GM18519 (cell line): ENCODE measurements around the gene DBNDD1.
"Not testable (repeated sequence)": the region's sequence is repeated elsewhere in the genome, so short reads cannot be mapped to it uniquely, and the experiment has no call there.

Experiments
- ATAC-seq: cut with Tn5 transposase; IDR thresholded peaks from one replicate; pipeline ENCODE4 v1.9.1; 2021; ENCODE audit warnings: mild to moderate bottlenecking, moderate library complexity; ENCODE audit not compliant: unreplicated experiment, low FRiP score

DBNDD1 gene

DNA sequence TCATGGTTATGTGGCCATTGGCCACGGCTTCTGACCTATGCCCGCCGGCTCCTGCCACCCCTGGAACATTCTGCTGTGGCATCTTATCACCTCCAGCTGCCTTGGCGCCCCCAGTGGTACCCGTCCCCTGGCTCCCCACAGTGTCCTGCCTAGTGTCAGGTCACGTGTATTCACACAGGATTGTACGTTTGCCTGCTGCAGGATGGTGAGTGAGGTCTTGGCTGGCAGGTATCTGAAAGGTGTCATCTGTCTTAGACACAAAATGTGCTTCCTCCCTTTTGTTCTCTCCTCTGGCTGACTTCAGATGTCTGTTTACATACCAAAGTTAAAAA is 24.9 kb downstream of the DBNDD1 start:
- no peak for ATAC-seq

DNA sequence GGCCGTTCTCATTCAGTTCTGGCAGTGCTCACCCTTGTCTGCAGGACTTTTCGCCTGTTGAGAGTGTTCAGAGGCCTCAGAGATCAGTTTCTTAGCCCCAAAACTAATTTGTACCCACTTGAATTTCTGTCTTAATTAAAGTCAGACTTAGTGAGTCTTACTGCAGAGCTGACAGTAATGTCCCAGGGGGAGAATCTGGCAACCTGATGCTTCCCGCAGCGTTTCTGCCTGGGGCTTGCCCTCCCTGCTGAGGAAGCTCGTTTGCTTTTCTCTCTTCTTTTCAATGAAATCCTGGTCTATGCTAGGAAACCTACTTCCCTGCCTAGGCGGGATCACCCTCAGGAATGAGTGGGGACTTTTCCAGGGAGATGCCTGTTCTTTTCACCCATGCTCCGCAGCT is 25.3 kb downstream of the DBNDD1 start:
- no peak for ATAC-seq

DNA sequence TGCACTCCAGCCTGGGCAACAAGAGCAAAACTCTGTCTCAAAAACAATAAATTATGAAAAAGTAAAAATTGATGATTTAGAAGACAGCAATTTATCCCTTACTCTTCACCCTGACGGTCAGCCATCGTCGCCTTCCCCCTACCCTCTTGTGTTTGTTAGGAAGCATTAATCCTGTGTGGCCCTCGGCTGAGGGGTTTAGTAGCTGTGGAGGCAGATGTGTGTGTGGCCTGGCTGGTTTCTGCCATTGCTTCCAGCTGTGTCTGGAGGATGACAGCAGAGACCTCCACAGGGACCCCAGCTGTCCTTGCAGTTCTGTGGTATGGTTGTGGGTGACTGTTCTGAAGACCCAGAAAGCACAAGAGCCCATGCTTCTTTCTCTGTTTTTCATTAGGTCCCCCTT is 25.9 kb downstream of the DBNDD1 start:
- no peak for ATAC-seq

DNA sequence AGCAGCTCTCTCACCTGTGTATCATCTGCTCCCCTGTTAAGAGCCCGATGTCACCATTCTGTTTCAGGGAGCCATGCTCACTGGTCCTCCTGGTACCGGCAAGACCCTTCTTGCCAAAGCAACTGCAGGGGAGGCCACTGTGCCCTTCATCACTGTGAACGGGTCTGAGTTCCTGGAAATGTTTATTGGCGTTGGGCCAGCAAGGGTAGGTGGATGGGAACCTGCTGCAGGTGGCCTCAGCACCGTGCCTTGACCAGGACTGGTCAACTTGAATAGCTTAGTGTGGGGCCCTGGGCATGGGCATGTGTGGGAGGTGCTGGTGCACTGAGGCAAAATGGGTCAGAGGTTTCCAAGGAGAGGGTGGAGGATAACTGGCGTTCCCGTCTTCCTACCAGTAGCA is 28.5 kb downstream of the DBNDD1 start:
- ATAC-seq = no peak

DNA sequence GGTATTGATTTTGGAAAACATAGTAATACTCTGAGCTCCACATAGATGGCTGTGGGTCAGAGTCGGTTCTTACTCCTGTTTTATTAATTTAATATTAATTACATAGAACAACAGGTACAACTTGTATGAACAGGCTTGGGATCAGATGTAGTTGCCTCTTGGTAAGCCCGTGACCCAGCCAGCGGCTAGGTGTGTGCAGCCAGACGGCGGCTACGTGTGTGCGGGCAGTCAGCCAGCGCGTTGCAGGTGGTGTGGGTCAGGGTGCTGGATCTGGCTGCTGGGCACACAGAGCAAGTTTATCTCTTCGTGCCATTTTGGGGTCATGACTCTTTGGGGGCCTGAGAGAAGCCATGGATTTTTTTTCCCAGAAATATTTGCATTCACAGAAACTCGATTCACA is 30.3 kb downstream of the DBNDD1 start:
- ATAC-seq = no peak

DNA sequence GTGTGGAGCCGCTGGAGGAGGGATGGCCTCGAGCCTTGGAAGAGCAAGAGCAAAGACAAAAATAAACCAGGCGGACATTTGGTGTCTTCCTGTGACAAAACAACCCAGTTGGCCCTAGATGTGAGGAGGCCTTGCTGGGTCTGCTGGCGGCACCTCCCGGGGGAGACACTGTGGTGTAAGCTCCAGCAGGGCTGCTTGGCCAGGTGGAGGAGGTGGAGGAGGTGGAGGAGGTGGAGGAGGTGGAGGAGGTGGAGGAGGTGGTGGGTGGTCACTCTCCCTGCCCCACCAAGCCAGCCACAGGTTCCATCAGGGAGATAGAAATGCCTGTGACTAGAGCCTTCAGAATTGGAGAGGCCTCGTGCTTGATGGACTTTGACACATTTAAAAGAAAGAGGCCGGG is 32.1 kb downstream of the DBNDD1 start:
- no peak for ATAC-seq

DNA sequence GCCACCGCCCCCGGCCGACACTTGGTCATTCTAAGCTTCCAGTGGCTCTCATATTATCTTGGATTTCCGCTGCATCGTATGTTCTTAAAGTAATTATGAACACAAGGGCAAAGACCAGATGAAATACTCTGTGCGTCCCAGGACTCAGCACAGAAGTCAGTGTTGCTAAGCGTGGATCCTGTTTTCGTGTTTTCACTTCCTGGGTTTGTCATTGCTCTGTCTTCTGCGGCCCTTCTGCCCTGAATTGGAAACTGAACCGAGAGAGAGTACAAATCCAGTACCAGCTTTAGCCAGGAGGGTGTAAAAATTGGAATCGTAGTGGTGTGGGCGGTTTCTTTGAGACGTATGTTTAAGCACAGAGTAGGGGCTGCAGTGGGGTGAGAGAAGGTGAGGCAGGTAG is 32.7 kb downstream of the DBNDD1 start:
- no peak for ATAC-seq

DNA sequence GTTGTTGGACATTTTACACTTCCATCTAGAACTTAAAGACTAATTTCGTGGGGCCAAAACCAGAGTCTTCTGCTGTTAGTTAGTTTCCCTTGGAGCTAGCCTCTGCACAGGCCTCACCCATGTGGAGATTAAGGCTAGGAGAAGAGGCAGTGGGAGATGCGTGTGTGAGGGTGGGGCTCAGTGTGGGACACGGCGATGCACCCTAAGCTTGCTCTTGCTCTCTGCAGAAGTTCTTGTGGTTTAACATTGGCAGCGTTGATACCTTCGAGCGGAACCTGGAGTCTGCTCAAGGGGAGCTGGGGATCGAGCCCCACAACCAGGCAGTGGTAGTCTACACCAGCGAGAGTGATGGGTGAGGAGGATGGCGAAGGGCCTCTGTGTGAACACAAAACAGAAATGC is 34.0 kb downstream of the DBNDD1 start:
- ATAC-seq = no peak

DNA sequence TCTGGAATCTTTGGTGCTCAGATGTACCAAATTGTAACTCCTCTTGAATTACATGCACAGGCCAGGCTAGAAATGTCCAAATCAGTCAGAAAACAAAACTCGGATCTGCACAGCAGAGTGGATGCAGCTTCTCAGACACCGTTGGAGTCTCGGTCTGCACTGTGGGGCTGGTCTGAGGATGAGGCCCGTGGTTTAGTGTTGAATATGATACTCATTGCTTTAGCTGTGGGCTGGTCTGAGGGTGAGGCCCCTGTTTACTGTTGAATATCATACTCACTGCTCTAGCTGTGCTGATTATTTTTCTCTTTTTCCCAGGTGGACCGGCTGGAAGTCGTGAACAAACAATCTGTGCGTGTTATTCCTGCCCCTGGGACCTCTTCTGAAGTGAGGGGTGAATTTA is 35.0 kb downstream of the DBNDD1 start:
- ATAC-seq = no peak

DNA sequence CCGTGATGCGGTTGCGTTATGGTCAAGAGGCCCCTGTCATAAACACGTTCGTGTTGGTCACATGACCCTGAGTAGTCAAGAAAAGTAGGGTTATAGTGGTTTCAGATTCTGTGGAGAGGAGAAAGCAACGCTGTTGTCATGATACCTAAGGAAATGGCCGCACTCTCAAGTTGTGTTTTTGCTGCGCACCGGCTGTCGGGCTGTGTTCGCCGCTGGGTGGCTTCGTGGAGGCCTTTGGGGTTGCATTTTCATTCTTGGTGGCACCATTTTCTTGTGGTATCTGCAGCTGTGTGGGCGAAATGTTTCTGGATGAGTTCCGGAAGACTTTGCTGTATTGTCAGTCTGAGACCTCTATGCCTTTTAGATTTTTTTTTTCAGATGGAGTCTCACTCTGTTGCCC is 35.7 kb downstream of the DBNDD1 start:
- ATAC-seq = no peak

DNA sequence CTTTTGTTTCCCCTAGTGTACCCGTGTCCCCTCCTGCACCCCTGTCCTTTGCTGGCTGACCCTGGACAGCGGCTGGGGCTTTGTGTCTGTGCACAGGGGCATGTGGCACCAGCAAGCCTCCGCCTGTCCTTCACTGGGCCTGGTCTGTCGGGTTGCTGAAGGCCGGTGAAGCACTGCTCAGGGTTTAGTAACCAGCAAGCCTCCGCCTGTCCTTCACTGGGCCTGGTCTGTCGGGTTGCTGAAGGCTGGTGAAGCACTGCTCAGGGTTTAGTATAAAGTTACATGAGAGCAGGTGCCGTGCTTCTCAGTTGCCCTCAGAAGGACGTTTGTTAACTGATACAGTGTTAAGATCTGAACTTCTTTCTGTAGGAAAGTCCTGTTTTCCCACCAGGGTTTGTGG is 36.9 kb downstream of the DBNDD1 start:
- no peak for ATAC-seq

DNA sequence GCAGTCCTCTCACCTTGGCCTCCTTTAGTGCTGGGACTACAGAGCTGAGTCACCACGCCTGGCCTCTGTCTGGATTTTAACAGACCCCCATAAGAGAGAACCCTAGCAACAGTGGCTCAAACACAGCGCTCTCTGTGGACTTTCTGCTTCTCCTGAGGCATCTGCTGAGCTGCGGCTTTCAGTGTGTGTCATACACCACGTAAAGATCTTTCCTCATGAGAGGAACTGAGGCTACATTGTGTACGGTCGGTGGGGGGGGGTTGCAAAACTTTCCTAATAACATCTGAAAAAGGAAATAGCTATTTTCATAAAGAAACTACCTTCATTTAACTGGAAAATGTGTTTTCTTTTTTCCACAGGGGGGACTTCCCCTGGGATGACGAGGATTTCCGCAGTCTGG is 37.8 kb downstream of the DBNDD1 start:
- ATAC-seq = no peak

DNA sequence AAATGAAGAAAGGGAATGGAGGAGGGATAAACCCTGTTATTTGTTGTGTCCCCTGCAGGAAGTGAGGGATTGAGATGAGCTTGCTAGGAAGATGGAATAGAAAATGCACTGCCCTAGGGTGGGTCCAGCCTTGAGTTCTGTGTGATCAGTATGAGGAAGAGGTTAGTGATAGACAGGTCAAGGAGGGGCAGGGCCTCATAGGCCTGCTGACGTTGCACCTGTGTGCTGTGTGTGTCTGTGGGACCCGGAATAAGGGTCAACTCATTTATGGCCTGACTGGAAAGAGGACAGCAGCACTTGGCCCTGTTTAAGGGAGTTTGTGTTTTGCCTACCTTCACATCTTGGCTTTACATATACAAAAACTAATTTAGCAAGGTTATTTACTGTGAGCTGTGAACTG is 44.4 kb downstream of the DBNDD1 start:
- no peak for ATAC-seq

DNA sequence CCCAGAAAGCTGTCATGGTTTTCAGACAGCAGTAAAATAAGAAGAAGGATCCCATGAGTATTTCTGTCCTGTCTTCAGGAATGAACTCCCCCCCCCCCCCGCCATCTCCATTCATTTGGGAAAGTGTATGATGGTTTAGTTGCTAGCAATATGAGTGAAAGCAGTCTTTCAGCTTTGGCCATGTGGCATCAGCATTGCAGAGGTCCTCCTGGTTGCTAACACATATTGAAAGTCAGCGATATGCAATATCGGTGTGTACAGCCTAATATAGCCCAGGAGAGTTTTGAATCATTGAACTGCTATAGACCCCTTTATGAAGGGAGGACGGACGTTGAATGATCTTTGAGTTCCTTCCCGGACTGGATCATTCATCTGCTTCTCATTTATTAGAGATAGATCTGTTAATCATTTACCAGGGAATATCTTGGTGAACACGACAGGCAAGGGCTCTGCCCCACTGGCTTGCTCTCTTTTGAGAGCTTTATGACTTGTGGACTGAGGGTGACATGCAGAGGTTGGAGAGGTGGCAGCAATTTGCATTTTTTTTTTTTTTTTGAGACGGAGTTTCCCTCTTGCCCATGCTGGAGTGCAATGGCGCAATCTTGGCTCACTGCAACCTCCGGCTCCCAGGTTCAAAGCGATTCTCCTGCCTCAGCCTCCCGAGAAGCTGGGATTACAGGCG is 45.5 kb downstream of the DBNDD1 start:
- no peak for ATAC-seq

DNA sequence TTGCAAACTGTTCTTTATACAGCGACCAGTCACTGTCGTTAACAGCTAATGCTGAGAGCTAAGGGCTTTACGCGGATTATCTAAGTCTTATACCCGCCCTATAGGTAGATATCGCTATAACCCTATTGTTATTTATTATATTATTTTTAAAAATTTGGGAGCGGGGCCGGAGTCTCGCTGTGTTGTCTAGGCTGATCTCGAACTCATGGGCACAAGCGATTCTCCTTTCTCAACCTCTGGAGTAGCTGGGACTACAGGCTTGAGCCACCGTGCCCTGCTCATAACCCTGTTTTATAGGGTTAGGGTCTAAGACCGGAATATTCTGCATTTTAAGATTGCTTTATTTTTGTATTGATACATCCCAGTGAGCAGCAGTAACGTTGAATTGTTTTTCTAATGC is 46.0 kb downstream of the DBNDD1 start:
- no peak for ATAC-seq

DNA sequence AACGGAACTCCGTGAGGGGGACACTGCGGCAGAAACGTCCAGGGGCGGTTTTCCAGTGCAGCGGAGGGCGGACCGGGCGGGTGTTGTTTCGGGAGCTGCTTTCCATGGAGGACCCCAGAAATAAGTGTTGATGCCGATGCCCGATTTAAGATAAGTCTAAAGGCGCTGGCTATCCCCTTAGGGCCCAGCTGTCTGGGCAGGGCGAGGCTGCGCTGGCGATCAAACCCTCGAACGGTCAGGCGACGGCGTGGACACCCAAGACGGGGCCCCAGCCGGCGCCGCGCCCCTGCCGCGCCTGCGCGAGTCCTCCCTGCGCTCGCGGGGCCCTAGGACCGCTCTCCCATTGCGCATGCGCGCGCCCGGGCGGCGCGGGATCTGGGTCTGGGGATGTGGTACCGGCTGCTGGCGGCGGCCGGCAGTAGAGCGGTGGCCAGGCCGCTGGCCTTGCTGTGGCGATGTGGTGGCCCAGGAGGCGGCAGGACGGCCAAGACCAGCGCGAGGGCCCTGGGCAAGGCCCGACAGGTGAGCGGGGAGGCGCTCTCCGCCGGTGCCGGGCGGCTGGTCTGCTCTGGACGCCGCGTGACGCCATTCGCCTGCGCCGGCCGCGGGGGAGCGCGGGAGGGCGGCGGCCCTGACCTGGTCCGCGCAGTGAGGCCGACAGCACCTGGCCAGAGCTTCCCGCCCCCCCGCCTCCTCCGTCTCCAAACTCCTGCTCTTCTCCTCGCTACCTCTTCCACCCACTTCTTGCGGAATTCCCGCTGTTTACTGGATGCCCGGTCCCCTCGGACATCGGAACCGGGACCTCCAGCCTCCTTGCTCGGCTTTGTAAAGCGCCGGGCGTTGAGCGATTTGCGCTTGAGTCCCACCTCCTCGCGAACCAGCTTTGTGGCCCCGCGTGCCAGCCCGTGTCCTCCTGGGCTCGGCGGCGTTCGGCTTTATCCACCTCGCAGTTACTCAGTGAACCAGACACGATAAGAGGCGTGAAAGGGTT is 46.7 kb downstream of the DBNDD1 start:
- ATAC-seq = peak; percentile 69

DNA sequence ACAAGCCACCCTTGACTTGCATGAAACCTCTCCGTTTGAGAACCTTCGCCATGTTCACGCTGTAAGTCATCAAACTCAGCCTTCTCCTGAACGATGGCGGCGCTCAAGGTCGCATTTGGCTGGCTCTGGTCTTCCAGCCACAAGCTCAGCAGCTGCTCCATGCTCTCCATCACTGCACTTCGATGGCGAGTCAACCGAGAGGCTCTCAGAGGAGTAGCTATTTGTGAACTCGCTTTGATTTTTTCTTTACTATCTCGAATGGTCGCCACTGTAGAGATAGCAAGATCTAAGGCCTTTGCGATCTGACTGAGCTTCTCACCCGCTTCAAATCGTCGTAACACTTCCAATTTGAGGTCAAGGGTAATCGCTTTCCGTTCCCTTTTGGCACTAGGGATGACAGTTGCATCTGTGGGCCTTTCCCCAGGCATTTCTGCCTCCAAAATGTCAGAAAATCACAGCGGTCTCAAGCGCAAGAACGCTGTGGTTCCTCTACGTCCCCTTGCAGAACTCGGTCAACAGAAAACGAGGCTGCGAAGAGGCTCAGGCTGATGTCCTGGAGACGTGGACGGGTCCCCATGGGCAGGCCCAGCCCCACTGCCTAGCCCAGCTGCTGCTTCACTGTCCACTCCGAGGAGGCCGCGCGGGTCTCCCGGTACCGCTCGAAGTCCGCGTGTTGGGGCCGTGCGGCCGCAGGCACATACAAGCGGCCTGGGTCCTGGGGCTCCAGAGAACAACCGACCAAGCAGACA is 47.6 kb downstream of the DBNDD1 start:
- ATAC-seq = no peak

DNA sequence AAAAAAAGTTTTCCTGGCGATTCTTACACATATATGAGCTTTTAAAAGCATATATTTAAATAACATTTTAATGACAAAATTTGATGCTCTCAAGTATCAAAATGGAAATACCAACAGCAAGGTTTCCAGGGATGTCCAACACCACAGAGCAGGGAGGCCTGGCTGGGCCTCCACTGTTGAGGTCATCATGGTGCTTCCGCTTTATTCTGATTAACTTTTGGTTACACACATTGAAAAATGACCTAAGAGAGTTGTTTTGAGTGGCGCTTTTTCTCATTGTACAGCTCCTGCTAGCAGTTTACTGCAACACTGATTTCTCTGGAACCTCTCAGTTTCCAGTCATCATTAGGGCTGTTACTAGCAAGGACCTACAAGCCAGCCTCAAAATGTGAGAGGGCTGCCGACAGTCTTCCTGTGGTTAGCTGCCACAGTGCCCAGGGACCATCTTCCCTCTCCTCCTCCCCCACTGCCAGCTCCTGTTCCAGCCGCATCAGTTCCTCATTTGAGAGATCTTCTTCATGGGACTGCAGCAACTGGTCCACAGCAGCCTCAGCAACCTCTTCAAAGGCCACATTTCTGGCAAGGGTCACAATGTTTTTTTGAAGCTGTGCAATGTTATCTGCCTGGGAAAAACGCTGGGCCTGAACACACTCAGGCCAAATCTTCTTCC is 49.4 kb downstream of the DBNDD1 start:
- ATAC-seq = no peak

DNA sequence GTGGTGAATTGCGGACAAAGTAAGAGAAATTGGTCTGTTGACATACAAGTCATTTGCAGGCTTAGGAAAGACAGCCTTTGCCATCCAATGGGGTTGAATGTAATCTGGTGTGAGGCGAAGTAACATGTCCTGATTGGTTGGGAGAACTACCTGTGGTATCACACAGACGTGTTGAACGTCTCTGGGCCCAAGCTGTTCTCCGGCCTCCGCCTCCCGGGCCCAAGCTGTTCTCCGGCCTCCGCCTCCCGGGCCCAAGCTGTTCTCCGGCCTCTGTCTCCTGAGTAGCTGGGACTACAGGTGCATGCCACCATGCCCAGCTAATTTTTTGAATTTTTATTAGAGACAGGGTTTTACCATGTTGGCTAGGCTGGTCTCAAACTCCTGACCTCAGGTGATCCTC is 51.2 kb downstream of the DBNDD1 start:
- not testable (repeated sequence) for ATAC-seq

DNA sequence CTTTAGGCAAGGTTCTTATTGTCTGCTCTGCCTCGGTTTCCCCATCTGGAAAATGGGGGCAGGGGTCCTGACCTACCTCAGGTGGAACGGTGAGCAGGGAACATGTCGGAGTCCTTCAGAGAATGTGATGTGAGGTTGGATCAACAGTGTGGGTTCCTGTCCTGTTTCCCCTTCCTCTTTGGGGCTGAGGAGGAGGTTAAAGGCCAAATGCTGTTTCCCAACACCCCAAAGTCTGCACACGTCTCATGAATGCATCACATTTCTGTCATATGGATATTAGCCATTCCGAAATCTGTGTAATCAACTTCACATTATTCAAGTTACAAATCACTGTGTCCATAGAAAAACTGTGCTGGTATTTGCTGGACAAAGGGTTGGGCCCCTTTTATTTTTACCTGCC is 51.8 kb downstream of the DBNDD1 start:
- not testable (repeated sequence) for ATAC-seq

DNA sequence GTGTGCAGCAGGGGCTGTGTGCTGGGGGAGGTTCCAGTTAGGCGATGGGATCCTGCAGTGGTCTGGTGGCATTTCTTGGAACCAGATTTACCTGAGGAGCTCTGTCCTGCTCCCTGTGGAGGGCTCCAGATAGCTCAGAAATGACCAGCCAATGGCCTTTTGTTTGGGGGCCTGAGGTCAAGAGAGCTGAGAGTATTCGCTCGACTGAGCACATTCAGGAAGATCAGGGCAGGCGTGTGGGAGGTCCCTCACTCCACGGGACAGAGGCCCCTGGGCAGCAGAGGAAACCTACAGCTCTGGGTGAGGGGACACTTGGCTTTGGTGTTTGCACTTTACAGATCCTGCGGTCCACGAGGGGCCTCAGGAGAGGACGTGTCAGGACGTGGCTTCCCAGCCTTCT is 52.5 kb downstream of the DBNDD1 start:
- no peak for ATAC-seq
